AG09319 (cell line): Measurements from ENCODE around the gene TTC28.

ENCODE experiments used
- DNase-seq: peaks from one replicate; pipeline ENCODE4 v3.0.0-alpha.2; 2010; ENCODE audit warnings: low read depth; ENCODE audit errors: extremely low read depth
- TF ChIP-seq, protein P1 (sequence below): IDR thresholded peaks from 2 replicates; pipeline ENCODE4 v1.5.1; 2011; ENCODE audit warnings: low read depth, mild to moderate bottlenecking, inconsistent platforms, low read length, moderate library complexity

TTC28 gene

DNA sequence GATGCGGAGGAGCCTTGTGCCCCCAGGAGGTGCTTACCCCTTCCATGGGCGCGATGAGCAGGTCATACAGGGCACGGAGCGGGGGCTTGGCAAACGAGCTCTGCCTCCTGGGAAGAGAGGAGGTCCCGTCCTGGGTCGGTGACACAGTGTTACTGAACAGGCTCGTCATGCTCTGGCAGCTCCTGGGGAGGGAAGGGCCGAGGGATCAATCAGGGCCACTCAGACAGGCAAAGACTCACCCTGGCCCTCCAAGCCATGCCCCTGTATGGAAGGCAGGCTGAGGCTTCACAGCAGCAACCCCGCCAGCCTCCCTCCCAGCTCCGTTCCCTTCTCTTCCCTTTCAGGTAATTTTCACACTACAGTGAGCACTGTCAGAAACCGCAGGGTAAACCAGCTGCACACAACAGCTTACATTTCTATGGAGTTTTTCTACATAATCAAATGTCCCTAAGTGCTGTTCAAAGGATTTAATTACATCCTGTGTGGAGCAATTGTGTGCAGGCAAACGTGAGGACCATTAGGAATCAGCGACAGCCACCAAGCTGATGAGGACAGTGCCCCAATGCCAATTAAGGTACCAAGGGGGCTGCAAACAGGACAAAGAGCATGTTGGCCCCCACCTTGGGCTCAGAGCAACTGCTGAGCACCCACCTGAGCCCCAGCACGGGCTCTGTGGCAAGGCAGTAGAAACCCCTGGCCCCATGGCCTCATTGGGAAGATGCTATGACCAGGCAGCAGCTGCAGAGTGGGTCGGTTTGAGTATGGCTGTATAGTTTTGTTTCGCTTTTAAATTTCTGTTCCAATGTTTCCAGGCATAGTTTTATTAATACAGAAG, 665.2 kb downstream of the TTC28 start:
- TF ChIP-seq, protein P1, sequence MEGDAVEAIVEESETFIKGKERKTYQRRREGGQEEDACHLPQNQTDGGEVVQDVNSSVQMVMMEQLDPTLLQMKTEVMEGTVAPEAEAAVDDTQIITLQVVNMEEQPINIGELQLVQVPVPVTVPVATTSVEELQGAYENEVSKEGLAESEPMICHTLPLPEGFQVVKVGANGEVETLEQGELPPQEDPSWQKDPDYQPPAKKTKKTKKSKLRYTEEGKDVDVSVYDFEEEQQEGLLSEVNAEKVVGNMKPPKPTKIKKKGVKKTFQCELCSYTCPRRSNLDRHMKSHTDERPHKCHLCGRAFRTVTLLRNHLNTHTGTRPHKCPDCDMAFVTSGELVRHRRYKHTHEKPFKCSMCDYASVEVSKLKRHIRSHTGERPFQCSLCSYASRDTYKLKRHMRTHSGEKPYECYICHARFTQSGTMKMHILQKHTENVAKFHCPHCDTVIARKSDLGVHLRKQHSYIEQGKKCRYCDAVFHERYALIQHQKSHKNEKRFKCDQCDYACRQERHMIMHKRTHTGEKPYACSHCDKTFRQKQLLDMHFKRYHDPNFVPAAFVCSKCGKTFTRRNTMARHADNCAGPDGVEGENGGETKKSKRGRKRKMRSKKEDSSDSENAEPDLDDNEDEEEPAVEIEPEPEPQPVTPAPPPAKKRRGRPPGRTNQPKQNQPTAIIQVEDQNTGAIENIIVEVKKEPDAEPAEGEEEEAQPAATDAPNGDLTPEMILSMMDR = no peak
- DNase-seq = no peak

DNA sequence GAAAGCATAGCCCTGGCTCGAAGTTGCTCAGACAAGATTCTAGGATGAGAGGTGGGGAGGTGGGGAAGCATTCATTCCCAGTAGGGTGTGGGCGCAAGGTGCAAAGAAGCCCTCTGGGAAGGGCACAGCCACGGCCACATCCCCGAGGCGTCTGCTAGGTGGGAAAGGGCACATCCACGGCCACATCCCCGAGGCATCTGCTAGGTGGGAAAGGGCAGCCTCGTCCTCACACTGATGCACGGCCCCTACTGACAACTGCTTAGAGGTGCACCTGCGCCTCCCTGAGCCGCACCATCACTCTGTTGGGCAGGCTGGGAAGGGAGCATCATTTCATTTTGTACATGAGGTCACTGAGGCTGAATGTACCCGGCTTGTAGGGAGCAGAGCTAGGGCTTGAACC, 666.0 kb downstream of the TTC28 start:
- no peak for DNase-seq
- TF ChIP-seq, protein P1 = no peak

DNA sequence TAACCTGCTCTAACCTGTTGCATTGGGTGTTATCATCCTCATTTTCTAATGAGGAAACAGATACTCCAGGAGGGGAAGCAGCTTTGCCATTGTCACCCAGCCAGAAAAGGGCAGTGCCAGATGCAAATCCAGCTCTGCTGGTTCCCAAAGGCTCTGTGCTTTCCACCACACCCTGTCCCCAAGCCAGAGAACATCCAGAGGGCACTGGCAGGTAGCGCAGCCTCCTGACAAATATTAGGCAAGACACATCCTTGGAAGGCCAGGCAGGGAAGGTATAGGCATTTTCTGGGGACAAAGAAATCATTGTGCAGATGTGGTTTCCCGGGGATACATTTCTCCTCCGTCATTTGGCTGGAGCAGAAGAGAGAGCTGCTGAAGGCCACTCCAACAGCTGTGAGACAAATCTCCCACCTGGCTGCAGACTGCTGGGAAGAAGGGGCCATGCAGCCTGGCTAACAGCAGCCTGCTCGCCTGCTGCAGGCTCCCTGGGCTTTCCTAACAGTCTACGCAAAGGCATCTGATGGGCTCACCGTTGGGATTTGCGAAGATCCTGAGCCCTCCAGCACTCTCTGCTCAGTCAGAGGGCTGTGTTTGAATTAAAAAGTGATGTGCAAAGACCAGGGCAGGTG, 666.7 kb downstream of the TTC28 start:
- TF ChIP-seq, protein P1 = no peak
- no peak for DNase-seq

DNA sequence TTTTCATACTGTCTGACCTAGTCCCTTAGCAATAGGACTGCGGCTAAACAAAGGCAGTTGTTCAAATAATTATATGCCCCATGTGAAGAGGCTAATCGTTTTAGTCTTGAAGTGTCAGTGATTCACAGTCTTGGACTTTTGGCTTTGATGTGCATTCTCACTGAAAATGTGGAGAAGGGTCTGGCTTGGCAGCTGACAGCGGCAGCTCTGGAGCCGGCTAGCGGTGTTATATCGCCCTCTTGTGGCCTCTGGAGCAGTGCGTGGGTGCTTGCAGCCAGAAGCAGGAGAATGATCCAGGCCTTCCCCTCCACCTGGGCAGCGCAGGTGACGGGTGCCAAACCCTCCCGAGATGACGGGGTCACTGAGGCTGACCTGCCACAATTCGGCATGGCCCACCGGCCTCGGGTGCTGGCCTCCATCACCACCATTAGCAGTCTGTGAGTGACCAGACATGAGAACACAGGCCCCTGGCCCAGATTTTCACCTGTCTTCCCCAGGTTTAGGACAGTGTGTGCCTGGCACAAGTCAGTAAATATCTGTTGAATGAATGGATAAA, 670.3 kb downstream of the TTC28 start:
- TF ChIP-seq, protein P1 = peak; percentile 96

DNA sequence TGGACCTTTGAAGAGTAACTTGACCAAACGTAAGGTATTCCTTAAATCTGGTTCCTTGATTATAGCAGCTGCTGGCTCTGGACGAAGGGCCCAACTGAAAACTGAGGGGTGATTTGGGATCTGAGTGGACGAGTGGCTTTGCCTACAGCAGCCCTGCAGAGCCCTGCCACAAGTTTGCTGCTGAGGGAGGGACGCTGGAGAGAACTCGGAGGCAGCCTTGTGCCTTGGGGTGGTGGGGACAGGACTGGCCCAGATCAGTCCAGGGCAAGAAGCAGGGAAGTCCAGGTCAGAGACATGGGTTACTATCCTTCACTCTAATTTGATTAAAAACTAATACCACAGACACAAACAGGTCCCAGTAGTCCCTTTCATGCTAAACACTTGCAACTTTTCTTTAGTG, 671.0 kb downstream of the TTC28 start:
- TF ChIP-seq, protein P1 = no peak
- no peak for DNase-seq

More for the DNA sequence above, 670.3 kb downstream of the TTC28 start:
- peak; percentile 51 for DNase-seq

DNA sequence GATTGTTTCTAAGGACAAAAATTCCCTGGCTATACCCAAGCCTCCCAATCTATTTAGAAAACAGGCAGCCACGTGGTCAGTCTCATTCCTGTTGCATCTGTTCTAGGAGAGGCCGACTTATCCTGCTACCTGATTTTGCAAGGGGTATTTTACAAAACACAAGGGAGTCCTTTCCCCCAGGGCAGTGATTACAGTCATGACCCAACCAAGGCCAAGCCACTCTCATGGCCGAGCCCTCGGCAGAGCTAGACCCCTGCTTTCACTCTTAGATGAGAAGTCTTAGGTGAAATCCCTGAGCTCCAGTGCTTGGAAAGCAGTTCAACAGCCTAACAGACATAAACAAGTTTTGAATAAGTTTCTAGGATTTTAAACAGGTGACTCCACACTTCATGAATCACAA, 671.6 kb downstream of the TTC28 start:
- TF ChIP-seq, protein P1 = no peak
- no peak for DNase-seq

DNA sequence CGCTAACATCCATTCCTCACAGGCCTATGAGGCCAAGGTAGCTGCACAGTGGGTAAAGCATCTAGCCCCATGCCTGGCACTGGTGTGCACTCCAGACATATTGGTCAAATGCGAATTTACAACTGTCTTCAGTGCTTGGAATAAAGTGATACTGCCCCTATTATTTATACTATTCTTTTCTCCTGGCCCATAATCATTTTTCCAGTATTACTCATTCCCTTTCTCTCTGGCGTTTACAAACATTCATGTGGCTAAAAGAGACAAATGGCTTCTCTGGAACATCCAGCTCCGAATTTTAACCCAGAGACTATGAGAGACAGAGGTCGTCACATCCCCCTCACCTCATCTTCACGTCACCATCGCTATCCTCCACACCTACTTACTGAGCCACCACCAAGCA, 673.4 kb downstream of the TTC28 start:
- DNase-seq = no peak
- TF ChIP-seq, protein P1 = no peak
